GM23248 (cell line): ENCODE results near the gene CNN2. TPM values are rescaled to one million over a fixed set of nuclear protein-coding genes. Genes with fewer than 3 reads are reported as not detected.

ENCODE experiments used
- DNase-seq: peaks from one replicate; pipeline ENCODE4 v3.0.0-alpha.2; 2015
- H2AFZ ChIP-seq: fragments of 200-600 bp; sonication (generic); 2 replicates; pipeline ENCODE4 v1.6.1; 2016; ENCODE audit warnings: antibody characterized with exemption
- H3F3A ChIP-seq: fragments of 200-600 bp; sonication (generic); 2 replicates; pipeline ENCODE4 v1.6.1; 2016; ENCODE audit warnings: mild to moderate bottlenecking, antibody characterized with exemption, mixed run types; ENCODE audit not compliant: insufficient read depth
- H3K27ac ChIP-seq: fragments of 200-600 bp; sonication (generic); 2 replicates; pipeline ENCODE4 v1.5.1; 2016; ENCODE audit warnings: mild to moderate bottlenecking
- H3K27me3 ChIP-seq: fragments of 200-600 bp; sonication (generic); replicated peaks from 2 replicates; pipeline ENCODE4 v1.6.1; 2016; ENCODE audit warnings: mild to moderate bottlenecking; ENCODE audit not compliant: insufficient read depth
- H3K36me3 ChIP-seq: fragments of 200-600 bp; sonication (generic); 2 replicates; pipeline ENCODE4 v1.6.1; 2016; ENCODE audit warnings: low read depth, mild to moderate bottlenecking
- H3K4me1 ChIP-seq: fragments of 200-600 bp; sonication (generic); 2 replicates; pipeline ENCODE4 v1.6.1; 2016; ENCODE audit warnings: mild to moderate bottlenecking; ENCODE audit not compliant: insufficient read depth
- H3K4me2 ChIP-seq: fragments of 200-600 bp; sonication (generic); one replicate; pipeline ENCODE4 v1.6.1; 2016; ENCODE audit warnings: mild to moderate bottlenecking; ENCODE audit not compliant: unreplicated experiment
- H3K4me3 ChIP-seq: fragments of 200-600 bp; sonication (generic); 2 replicates; pipeline ENCODE4 v1.5.1; 2016; ENCODE audit warnings: mild to moderate bottlenecking
- H3K79me2 ChIP-seq: fragments of 200-600 bp; sonication (generic); 2 replicates; pipeline ENCODE4 v1.6.1; 2016; ENCODE audit warnings: mild to moderate bottlenecking; ENCODE audit not compliant: insufficient read depth
- H3K9ac ChIP-seq: fragments of 200-600 bp; sonication (generic); 2 replicates; pipeline ENCODE4 v1.6.1; 2016; ENCODE audit warnings: mild to moderate bottlenecking
- H3K9me2 ChIP-seq: fragments of 200-600 bp; sonication (generic); 2 replicates; pipeline ENCODE4 v1.6.1; 2016; ENCODE audit warnings: mixed run types, mild to moderate bottlenecking, moderate library complexity; ENCODE audit not compliant: insufficient read depth
- H3K9me3 ChIP-seq: fragments of 200-600 bp; sonication (generic); one replicate; pipeline ENCODE4 v1.6.1; 2017; ENCODE audit warnings: low read depth
- H4K20me1 ChIP-seq: fragments of 200-600 bp; sonication (generic); 2 replicates; pipeline ENCODE4 v1.6.0; 2016; ENCODE audit not compliant: insufficient read depth
- EZH2 ChIP-seq: fragments of 200-600 bp; sonication (generic); IDR thresholded peaks from 2 replicates; pipeline ENCODE4 v1.6.1; 2018; ENCODE audit warnings: antibody characterized with exemption, mild to moderate bottlenecking; ENCODE audit not compliant: insufficient read depth, poor library complexity, severe bottlenecking
- EZH2phosphoT487 ChIP-seq: fragments of 200-600 bp; sonication (generic); IDR thresholded peaks from 2 replicates; pipeline ENCODE4 v1.6.1; 2018; ENCODE audit warnings: antibody characterized with exemption, moderate library complexity, mild to moderate bottlenecking, low read depth; ENCODE audit not compliant: insufficient read depth
- WGBS, 2 experiments: methylation state at CpG; one replicate each; pipeline ENCODE4 v1.1.6; 2015 to 2017; ENCODE audit warnings: low lambda C conversion rate in 2 of 2, low coverage in 1 of 2; ENCODE audit errors: missing lambda C conversion rate in 2 of 2; 5-methylcytosine and 5-hydroxymethylcytosine counted together
- in situ Hi-C: fragments of 300-500 bp; cut with MboI; formaldehyde crosslinking; loops from 2 replicates; pipeline ENCODE4 v1.15.0; 2020
- polyA plus RNA-seq: library from polyadenylated mRNA; unstranded; fragments of >200 nt; fragmentation: Nextera tagmentation; extraction: Ambion mirVana; gene quantifications from 2 replicates; pipeline ENCODE4 v1.2.1, GENCODE V29; 2016
- total RNA-seq: library from RNA; depleted of rRNA; stranded (reverse); fragments of >200 nt; shearing (Covaris generic); gene quantifications from 2 replicates; pipeline ENCODE4 v1.2.3, GENCODE V29; 2014

Gene CNN2
- total and polyA plus RNA-seq, 2 experiments from 2014 or later: 244 to 400 TPM

- 89 to 90% methylated on average over 18 to 52 of the region's 54 CpGs for WGBS, 2 experiments
- Histone ChIP-seq H3K27ac (no peak overlapping the region), H3K27me3 (peaks cover 16% of the 10 kb centered on the region), H3F3A (no peaks in the 10 kb centered on the region), H3K9me2 (no peaks in the 10 kb centered on the region), H3K4me3 (no peak overlapping the region), H3K9me3 (no peaks in the 10 kb centered on the region), H3K9ac (no peak overlapping the region), H3K4me2 (no peak overlapping the region), H3K79me2 (no peaks in the 10 kb centered on the region), H2AFZ (no peak overlapping the region), H4K20me1 (no peaks in the 10 kb centered on the region), H3K4me1 (no peaks in the 10 kb centered on the region), H3K36me3 (no peaks in the 10 kb centered on the region)
- no peak for TF ChIP-seq EZH2
- TF ChIP-seq EZH2phosphoT487: no peak
- in situ Hi-C loops: no loop called here
- no peak for DNase-seq
Observed at GRCh38 chr19:1074544-1075283, 48.3 kb downstream of the CNN2 start.

GRCh38 chr19:1076046-1076386 lies 49.6 kb downstream of the CNN2 start:
- H2AFZ ChIP-seq: no peak overlapping the region
- H4K20me1 ChIP-seq: no peaks in the 10 kb centered on the region
- H3K9me3 ChIP-seq: no peaks in the 10 kb centered on the region
- no peak overlapping the region for H3K4me3 ChIP-seq
- no peaks in the 10 kb centered on the region for H3K79me2 ChIP-seq
- no peaks in the 10 kb centered on the region for H3F3A ChIP-seq
- 80 to 86% methylated on average over 4 of the region's 4 CpGs for WGBS, 2 experiments
- no peaks in the 10 kb centered on the region for H3K9me2 ChIP-seq
- no peaks in the 10 kb centered on the region for H3K36me3 ChIP-seq
- H3K27me3 ChIP-seq: peaks cover 3% of the 10 kb centered on the region; the same call in 1 of the 2 replicates
- H3K4me2 ChIP-seq: no peak overlapping the region
- H3K9ac ChIP-seq: no peak overlapping the region
- H3K4me1 ChIP-seq: no peaks in the 10 kb centered on the region
- TF ChIP-seq EZH2phosphoT487: no peak
- no peak for TF ChIP-seq EZH2
- H3K27ac ChIP-seq: no peak overlapping the region
- in situ Hi-C loops: no loop called here
- DNase-seq: no peak

- Histone ChIP-seq H3K4me3 (no peak overlapping the region), H3K27me3 (no peaks in the 10 kb centered on the region; the same call in 1 of the 2 replicates), H3K27ac (no peak overlapping the region), H4K20me1 (no peaks in the 10 kb centered on the region), H2AFZ (no peak overlapping the region), H3F3A (no peaks in the 10 kb centered on the region), H3K4me2 (no peak overlapping the region), H3K9me3 (no peaks in the 10 kb centered on the region), H3K36me3 (no peaks in the 10 kb centered on the region), H3K9ac (no peak overlapping the region), H3K4me1 (no peaks in the 10 kb centered on the region), H3K79me2 (no peaks in the 10 kb centered on the region), H3K9me2 (no peaks in the 10 kb centered on the region)
- in situ Hi-C loops: no loop called here
- TF ChIP-seq EZH2phosphoT487: no peak
- TF ChIP-seq EZH2: no peak
- WGBS, 2 experiments: 59 to 61% methylated on average over 16 of the region's 16 CpGs
- DNase-seq: peak; percentile 32
Observed at GRCh38 chr19:1076951-1077350, 50.5 kb downstream of the CNN2 start.

- no peaks in the 10 kb centered on the region for H3K9me2 ChIP-seq
- H3K27me3 ChIP-seq: no peaks in the 10 kb centered on the region
- H3K4me3 ChIP-seq: no peak overlapping the region
- H3K4me1 ChIP-seq: no peaks in the 10 kb centered on the region
- no peak overlapping the region for H2AFZ ChIP-seq
- H3K79me2 ChIP-seq: no peaks in the 10 kb centered on the region
- no peaks in the 10 kb centered on the region for H3K36me3 ChIP-seq
- no peak for TF ChIP-seq EZH2phosphoT487
- TF ChIP-seq EZH2: no peak
- no peaks in the 10 kb centered on the region for H4K20me1 ChIP-seq
- 90 to 92% methylated on average over 25 to 39 of the region's 45 CpGs for WGBS, 2 experiments
- no peak overlapping the region for H3K27ac ChIP-seq
- DNase-seq: no peak
- no peak overlapping the region for H3K4me2 ChIP-seq
- H3K9ac ChIP-seq: no peak overlapping the region
- in situ Hi-C loops: no loop called here
- H3K9me3 ChIP-seq: no peaks in the 10 kb centered on the region
- no peaks in the 10 kb centered on the region for H3F3A ChIP-seq
Observed at GRCh38 chr19:1079566-1080111, 53.2 kb downstream of the CNN2 start.
